T-helper 1 cell (primary cell): Measurements from ENCODE around the gene CSTB.
A peak's percentile ranks its signal among the peaks of the same experiment; 100 is the strongest.
"Not testable (repeated sequence)": the region's sequence is repeated elsewhere in the genome, so short reads cannot be mapped to it uniquely, and the experiment has no call there.

Experiments used
- DNase-seq, 5 donors: peaks; one replicate each; pipeline ENCODE4 v3.0.0-alpha.2; 2012 to 2020
- total RNA-seq, 4 donors: gene quantifications; one replicate each; lab custom pipeline; 2026; lab: John Stamatoyannopoulos, UW

CSTB gene
- 16.6 to 25.2 (median 20.9) reads per million in 4 donors for total RNA-seq

DNA sequence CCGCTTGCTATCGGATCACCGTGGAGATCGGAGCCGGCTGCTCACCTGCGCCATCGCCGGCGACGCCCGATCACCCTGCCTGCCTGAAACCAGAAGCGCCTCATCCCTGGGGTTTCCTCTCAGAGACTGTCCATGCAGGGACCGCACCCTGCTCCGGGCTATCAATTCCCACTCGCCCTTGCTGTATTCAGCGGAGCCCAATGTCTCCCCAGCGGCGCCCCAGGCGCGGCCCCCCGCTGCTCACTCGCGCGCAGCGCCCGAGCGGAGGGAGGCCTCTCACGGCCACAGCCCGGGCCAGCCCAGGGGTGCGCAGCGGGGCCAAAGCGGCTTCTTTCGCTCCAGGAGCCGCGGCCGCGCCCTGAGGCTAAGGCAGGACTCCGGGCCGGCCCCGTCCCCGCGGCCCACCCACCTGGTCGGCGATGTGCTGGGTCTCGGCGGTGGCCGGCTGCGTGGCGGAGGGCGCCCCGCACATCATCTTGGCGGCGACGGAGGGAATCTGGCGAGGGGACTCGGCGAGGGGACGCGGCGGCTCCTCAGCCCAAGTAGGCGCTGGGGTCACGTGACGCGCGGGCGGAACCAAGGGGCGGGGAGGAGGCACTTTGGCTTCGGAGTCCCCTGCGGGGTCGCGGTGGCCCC lies at the start of gene CSTB:
TSS of gene CSTB (minus strand) at position 514 of the 636 bp plus-strand sequence. CDS start at position 475, 39 bp downstream.
- DNase-seq = peak; percentile 72 to 80 (median 75)

- DNase-seq = no peak
Measured at GRCh38 chr21:43825242-43825935, 49.3 kb upstream of the CSTB start.

DNA sequence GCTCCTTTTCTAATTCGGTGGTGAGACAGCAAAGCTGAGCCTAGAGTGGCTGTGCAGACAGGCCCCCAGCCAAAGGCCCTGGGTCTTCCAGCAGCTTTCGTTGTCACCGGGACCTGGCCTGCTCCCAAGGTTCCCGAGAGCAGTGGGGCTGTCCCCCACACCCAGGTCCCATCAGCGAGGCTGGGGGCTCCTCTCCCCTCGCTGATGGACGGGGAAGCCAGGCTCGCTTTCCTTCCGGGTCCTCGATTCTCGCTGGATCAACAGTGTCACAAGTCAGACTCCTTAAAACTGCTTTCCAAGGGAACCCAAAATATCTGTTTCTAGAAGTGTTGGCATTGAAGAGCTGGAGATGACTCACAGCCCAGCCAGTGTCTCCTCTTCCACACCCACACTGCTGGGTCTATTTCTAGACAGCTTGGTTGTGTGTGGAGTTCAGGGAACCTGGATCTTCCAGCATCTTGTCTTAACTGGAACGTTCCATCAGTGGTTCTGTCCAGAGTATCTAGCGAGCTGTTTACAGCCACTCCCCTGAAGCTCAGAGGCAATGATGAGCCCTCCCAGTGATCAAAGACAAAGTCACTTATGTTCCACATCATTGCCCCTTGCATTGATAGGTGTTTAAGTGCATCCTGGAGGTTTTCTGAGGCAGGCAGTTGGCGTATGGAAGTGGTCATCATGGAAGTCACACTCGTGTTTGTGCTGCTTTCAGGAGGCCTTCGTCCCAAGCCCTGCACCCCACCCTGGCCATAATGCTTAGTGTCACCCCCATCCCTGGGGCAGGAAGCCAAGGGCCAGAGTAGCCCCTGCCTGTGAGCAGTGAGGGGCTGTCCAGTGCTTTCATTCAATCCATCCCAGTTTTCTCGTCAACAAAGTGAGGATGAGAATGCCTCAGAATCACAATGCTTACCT lies 48.5 kb upstream of the CSTB start:
- no peak for DNase-seq

DNA sequence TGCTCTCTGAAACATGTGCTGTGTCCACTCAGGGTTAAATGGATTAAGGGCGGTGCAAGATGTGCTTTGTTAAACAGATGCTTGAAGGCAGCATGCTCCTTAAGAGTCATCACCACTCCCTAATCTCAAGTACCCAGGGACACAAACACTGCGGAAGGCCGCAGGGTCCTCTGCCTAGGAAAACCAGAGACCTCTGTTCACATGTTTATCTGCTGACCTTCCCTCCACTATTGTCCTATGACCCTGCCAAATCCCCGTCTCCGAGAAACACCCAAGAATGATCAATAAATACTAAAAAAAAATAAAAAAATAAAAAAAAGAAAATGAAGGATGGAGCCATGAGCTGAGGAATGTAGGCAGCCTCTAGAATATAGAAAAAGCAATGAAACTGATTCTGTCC lies 46.6 kb upstream of the CSTB start:
- not testable (repeated sequence) for DNase-seq

GRCh38 chr21:43822166-43822565 lies 46.1 kb upstream of the CSTB start:
- not testable (repeated sequence) for DNase-seq

DNA sequence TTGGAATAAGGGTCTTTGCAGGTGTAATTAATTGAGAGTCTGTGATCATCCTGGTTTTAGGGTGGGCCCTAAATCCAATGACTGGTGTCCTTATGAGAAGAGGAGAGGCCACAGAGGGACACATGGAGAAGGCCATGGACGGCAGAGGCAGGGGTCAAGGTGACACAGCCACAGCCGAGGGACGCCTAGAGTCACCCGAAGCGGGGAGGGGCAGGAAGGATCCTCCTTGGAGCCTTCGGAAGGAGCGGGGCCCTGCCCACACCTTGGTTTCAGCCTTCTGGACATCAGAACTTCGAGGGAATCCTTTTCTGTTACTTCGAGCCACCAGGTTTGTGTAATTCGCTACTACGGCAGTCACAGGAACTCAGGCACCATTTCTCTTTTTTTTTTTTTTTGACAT lies 44.4 kb upstream of the CSTB start:
- DNase-seq = no peak

DNA sequence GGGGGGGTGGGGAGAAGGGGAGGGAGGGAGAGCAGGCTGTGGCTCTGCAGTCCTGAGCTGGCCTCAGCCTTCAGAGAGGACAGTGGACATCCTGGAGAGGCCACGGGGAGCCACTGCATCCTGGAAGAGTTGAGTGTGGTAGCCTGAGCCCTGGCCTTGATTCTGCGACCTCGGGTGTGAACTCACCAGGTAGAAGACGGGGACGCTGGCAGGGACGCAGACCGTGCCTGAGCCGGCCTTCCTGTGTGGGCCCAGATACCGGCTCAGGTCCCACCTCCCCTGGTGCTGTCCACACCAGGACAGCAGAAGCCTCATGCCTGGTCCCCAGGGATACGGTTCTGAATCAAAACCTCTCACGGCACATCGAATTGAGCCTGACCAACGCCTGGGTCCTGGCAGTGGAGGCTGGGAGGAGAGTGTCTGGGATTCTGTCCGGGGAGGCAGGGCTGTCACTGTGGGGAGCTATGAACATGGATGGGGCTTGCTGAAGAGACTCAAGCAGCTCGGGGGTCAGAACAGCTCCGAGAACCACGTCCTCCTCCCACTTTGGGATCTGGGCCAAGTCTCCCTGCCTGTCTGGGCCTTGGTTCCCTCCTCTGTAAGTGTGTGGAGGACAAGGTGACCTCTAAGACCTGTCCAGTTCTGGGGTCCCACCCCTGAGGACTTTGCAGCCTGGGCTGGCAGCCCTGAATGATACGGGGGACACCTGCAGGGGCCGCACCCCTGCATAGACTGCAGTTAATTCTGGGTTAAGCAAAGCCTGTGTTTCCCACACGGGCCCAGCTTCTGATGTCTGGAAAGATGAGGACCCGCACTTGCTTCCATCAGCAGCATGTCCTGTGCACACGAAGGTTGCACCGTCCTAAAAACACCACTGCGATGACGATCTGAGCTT lies 43.6 kb upstream of the CSTB start:
- DNase-seq = no peak

DNA sequence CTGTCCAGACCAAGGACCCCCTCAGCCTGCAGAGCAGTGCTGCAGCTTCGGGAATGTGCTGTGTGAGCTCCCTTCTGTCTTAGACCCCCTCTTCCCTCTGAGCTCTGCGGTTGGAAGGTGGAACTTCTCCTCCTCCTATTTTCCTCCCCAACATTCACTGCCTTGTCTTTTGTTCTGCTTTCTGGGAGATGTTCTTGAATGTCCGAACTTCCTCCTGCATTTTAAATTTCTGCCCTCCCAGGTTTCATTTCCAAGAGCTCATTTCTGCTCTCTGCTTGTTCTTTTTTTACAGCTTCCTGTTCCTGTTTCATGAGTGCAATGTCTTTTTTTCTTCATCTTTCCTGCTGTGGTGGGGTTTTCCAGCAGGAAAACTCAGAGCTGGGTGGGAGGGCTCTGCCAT lies 42.6 kb upstream of the CSTB start:
- DNase-seq = no peak

GRCh38 chr21:43817157-43818086 lies 41.3 kb upstream of the CSTB start:
- no peak for DNase-seq

GRCh38 chr21:43816611-43817071 lies 40.5 kb upstream of the CSTB start:
- DNase-seq = no peak

GRCh38 chr21:43815991-43816390 lies 39.9 kb upstream of the CSTB start:
- no peak for DNase-seq

GRCh38 chr21:43815107-43815613 lies 39.1 kb upstream of the CSTB start:
- peak in 1 of 5 donors; percentile 14 for DNase-seq

- no peak for DNase-seq
Measured at GRCh38 chr21:43814215-43815106, 38.4 kb upstream of the CSTB start.

- no peak for DNase-seq
Measured at GRCh38 chr21:43813656-43813980, 37.5 kb upstream of the CSTB start.

DNA sequence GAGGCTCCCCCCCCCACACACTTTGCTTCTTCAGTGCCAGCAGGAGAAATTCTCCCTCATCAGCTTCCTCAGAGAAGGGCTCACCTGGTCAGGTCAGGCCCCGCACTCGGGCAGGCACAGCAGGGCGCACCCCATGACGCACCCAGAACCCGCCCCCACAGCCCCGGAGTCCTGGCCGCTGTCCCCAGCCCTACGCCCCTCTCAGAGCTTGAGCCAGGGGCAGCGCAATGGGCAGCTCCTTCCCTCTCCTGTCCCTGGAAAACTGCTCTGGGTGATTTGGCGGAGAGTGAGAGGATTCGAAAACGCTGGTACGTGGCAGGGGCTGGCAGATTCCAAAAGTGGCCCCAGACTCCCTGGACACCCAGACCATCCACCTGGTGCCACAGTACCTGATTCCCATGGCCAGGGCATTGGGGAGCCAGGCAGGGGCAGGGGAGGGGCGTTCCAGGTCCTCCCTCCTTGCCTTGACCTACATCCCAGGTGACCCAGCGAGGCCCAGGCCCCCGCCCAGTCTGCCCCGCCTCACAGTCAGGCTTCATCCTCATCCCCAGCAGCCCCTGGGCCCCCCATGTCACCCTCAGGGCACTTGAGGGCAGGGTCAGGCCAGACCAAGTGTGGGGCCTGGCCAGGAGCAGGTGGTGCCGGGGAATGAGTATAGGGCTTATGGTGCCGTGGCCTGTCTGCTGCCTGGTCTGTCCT lies 37.0 kb upstream of the CSTB start:
- no peak for DNase-seq

- DNase-seq = no peak
Measured at GRCh38 chr21:43812139-43812821, 36.2 kb upstream of the CSTB start.

- DNase-seq = no peak
Measured at GRCh38 chr21:43811262-43812105, 35.4 kb upstream of the CSTB start.
